Measurements from ENCODE around the gene DHDH. TPM values are rescaled to one million over a fixed set of nuclear protein-coding genes. Genes with fewer than 3 reads are reported as not detected.
A peak's percentile ranks its signal among the peaks of the same experiment; 100 is the strongest.

The DHDH gene
- total and polyA plus RNA-seq, 5 donors from 2014 or later: 0.68 to 2.4 (median 1.1) TPM; not detected in 1

DNA sequence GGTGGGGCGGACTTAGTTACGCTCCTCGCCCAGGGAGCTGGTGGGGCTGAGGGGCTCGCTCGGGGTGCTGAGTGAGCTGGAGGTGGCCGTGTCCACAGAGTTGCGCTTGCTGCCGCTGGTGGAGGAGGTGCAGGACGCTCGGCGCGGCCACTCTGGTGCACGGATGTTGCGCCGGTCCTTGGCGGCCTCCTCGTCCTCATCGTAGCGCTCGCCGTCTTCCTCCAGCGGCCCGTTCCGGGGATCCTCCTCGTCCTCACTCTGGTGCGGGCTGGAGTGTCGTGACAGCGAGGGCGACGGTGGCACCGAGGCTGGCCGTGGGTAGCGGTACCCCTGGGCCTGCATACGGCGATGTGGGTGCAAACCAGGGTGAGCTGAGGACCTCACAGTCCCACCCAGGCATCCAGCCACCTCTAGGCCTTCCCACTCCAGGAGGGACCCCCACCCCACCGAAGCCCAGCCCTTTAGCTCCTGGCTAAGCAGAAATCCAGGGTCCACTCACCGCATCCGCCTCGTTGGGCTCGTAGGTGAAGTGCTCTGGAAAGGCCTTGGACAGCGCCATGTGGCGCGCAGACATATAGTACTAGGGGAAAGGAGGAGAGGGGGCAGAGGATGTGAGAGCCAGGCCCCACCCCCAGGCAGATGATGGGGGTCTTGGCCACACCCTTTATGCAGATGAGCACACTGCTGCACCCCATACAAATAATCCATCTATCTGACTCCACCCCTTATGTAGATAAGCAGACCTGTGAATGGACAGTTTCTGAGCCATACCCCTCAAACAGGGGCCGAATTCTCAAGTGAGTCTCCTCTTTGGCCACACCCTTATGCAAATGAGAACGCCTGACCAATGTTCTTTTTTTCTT is 36.0 kb downstream of the DHDH start:
- Mint-ChIP-seq H3K36me3 (peaks cover 21% of the 10 kb centered on the region), H3K27me3 (peaks cover 7% of the 10 kb centered on the region), H3K4me1 (peaks cover 0 to 37% (median 17%) of the 10 kb centered on the region in 4 donors), H3K27ac (no peak overlapping the region), H3K9me3 (no peaks in the 10 kb centered on the region), H3K4me3 (peak overlapping the region in 2 of 4 donors; percentile 43 to 60)
- Histone ChIP-seq H3K9me3 (ENCODE audit: control insufficient read depth in 2 of 2, low read length in 2 of 2) (no peaks in the 10 kb centered on the region), H3K27me3 (ENCODE audit: control insufficient read depth, insufficient read depth, low read length) (no peaks in the 10 kb centered on the region), H3K4me1 (ENCODE audit: control insufficient read depth, insufficient read depth, low read length, poor library complexity, severe bottlenecking) (peaks cover 29% of the 10 kb centered on the region), H3K27ac (ENCODE audit: insufficient read depth, low read length, poor library complexity, severe bottlenecking) (no peak overlapping the region), H3K36me3 (ENCODE audit: control insufficient read depth, insufficient read depth, low read length) (peaks cover 45% of the 10 kb centered on the region), H3K4me3 (ENCODE audit: low read depth, low read length) (no peak overlapping the region)
- ATAC-seq (ENCODE audit: low read depth in 2 of 2) (no peak), DNase-seq (no peak)

DNA sequence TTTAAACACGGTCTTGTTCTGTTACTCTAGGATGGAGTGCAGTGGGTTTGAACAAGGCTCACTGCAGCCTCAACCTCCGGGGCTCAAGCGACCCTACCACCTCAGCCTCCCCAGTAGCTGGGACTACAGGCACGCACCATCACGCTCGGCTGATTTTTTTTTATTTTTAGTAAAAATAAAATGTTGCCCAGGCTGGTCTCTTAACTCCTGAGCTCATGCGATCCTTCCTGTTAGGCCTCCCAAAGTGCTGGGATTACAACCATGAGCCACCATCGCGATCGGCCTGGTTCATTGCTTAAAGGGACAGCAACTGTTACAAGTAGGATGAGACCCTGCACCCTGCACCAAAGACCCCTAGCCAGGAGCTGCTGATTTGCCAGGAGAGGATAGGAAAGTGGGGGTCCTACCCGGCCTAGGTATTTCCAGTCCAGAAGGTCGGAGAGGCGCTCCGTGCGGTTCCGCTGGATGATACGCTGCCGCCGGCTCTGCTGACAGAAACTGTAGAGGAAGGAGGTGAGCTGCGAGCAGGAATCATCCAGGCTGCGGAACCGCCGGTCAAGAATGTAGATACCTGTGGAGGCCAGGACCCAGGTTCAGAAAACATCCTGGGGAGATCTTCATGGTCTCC is 36.8 kb downstream of the DHDH start:
- Histone ChIP-seq H3K4me3 (ENCODE audit: low read depth, low read length) (no peak overlapping the region), H3K27ac (ENCODE audit: insufficient read depth, low read length, poor library complexity, severe bottlenecking) (no peak overlapping the region), H3K27me3 (ENCODE audit: control insufficient read depth, insufficient read depth, low read length) (no peaks in the 10 kb centered on the region), H3K9me3 (ENCODE audit: control insufficient read depth in 2 of 2, low read length in 2 of 2) (no peaks in the 10 kb centered on the region), H3K4me1 (ENCODE audit: control insufficient read depth, insufficient read depth, low read length, poor library complexity, severe bottlenecking) (peaks cover 22% of the 10 kb centered on the region), H3K36me3 (ENCODE audit: control insufficient read depth, insufficient read depth, low read length) (peaks cover 45% of the 10 kb centered on the region)
- no peak for ATAC-seq (ENCODE audit: low read depth in 2 of 2)
- no peaks in the 10 kb centered on the region for H3K9me3 Mint-ChIP-seq
- H3K36me3 Mint-ChIP-seq: peaks cover 21% of the 10 kb centered on the region
- peak overlapping the region in 2 of 4 donors; percentile 21 to 60 for H3K4me3 Mint-ChIP-seq
- no peak for DNase-seq
- H3K27me3 Mint-ChIP-seq: peaks cover 6% of the 10 kb centered on the region
- H3K4me1 Mint-ChIP-seq: peaks cover 0 to 30% (median 12%) of the 10 kb centered on the region in 4 donors
- H3K27ac Mint-ChIP-seq: no peak overlapping the region

DNA sequence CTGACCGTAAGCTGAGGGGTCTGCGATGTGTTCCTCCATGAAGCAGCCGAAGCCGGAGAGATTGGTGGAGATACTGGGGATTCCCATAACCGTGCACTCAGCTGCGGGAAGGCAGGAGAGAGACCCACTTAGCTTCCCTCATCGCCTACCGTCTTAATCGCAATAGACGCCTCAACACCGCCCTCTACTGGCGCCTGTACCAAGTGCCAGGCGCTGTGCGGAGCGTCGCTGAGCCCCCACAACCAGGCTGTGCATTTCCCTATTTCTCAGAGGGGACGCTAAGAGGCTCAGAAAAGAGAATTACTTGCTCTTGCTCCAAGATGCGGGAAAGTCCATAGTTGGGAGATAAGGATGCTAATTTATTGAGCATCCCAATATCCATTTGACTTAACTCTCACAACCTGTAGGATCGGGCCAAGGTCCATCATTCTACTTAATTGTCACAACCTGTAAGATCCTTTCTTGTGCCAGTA is 37.5 kb downstream of the DHDH start:
- no peak overlapping the region for H3K27ac ChIP-seq (ENCODE audit: insufficient read depth, low read length, poor library complexity, severe bottlenecking)

DNA sequence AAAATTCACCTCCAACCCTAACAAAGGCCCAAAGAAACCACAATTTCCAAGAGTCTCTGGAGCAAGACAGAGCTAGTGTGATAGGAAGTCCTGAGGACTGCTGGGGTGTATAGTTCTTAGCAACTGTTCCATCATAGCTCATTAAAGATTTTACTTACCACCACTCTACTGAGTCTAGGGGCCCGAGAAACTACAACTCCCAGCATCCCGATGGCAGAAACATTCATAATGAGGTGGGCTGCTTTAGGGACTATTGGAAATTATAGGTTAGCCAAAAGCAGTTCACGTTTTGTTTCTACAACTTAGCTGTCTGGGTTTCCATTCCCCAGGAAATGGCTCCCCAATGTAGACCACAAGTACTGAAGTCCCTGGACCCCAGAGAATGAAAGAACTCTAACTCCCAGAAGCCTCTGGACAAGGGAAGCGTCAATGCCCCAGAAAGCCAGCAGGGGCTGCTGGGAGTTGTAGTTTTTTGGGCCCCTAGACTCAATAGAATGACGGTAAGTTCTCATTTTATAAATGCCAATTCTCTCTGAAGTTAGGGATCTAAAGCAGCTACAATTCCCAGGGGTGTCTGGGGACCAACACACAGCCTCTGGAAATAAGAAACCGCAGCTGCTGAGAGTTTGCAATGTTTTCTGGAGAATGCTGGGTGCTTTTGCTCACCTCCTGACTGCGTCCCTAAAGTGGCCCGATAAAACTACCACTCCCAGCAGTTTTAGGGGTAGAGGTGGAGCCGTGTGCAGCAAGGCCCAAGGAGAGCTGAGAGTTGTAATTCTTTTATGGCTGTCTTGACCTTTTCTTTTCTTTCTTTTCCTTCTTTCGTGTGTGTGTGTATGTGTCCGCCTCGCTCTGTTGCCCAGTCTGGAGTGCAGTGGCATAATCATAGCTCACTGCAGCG is 42.7 kb downstream of the DHDH start:
- H3K36me3 ChIP-seq (ENCODE audit: control insufficient read depth, insufficient read depth, low read length): peaks cover 20% of the 10 kb centered on the region
- H3K27ac ChIP-seq (ENCODE audit: insufficient read depth, low read length, poor library complexity, severe bottlenecking): no peak overlapping the region
- no peak overlapping the region for H3K4me3 ChIP-seq (ENCODE audit: low read depth, low read length)
- no peaks in the 10 kb centered on the region for H3K9me3 ChIP-seq (ENCODE audit: control insufficient read depth in 2 of 2, low read length in 2 of 2)
- Mint-ChIP-seq H3K9me3 (no peaks in the 10 kb centered on the region), H3K4me1 (peaks cover 0 to 6% (median 1%) of the 10 kb centered on the region in 4 donors), H3K27me3 (no peaks in the 10 kb centered on the region), H3K36me3 (peaks cover 19% of the 10 kb centered on the region), H3K27ac (no peak overlapping the region), H3K4me3 (no peak overlapping the region)
- ATAC-seq (ENCODE audit: low read depth in 2 of 2) (peak; percentile 50 to 51), DNase-seq (peak in 2 of 3 donors; percentile 58 to 62)
- H3K4me1 ChIP-seq (ENCODE audit: control insufficient read depth, insufficient read depth, low read length, poor library complexity, severe bottlenecking): no peaks in the 10 kb centered on the region
- no peaks in the 10 kb centered on the region for H3K27me3 ChIP-seq (ENCODE audit: control insufficient read depth, insufficient read depth, low read length)

More for the DNA sequence above, 37.5 kb downstream of the DHDH start:
- no peaks in the 10 kb centered on the region for H3K27me3 Mint-ChIP-seq
- H3K9me3 Mint-ChIP-seq: no peaks in the 10 kb centered on the region
- ATAC-seq (ENCODE audit: low read depth in 2 of 2): peak; percentile 75 to 80
- H3K4me1 Mint-ChIP-seq: peaks cover 0 to 23% (median 9%) of the 10 kb centered on the region in 4 donors
- H3K27ac Mint-ChIP-seq: peak overlapping the region in 2 of 3 donors; percentile 31 to 32
- Histone ChIP-seq H3K4me3 (ENCODE audit: low read depth, low read length) (no peak overlapping the region), H3K27me3 (ENCODE audit: control insufficient read depth, insufficient read depth, low read length) (no peaks in the 10 kb centered on the region), H3K36me3 (ENCODE audit: control insufficient read depth, insufficient read depth, low read length) (peaks cover 45% of the 10 kb centered on the region), H3K9me3 (ENCODE audit: control insufficient read depth in 2 of 2, low read length in 2 of 2) (no peaks in the 10 kb centered on the region), H3K4me1 (ENCODE audit: control insufficient read depth, insufficient read depth, low read length, poor library complexity, severe bottlenecking) (peaks cover 15% of the 10 kb centered on the region)
- DNase-seq: peak; percentile 65 to 82 (median 70)
- H3K36me3 Mint-ChIP-seq: peaks cover 19% of the 10 kb centered on the region
- H3K4me3 Mint-ChIP-seq: peak overlapping the region in 2 of 4 donors; percentile 20 to 83

DNA sequence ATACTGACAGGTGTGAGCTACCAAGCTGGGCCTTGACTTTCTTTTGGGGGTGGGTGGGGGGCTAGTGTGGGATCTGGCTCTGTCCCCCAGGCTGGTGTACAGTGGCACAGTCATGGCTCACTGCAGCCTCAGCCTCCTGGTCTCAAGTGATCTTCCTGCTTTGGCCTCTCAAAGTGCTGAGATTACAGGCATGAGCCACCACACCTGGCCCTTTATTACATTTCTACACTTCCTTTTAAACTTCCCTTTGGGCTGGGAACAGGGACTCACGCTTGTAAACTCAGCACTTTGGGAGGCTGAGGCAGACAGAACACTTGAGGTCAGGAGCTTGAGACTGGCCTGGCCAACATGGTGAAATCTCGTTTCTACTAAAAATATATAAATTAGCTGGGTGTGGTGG is 43.6 kb downstream of the DHDH start:
- H3K4me3 Mint-ChIP-seq: no peak overlapping the region
- no peak overlapping the region for H3K27ac ChIP-seq (ENCODE audit: insufficient read depth, low read length, poor library complexity, severe bottlenecking)
- no peaks in the 10 kb centered on the region for H3K4me1 ChIP-seq (ENCODE audit: control insufficient read depth, insufficient read depth, low read length, poor library complexity, severe bottlenecking)
- no peak overlapping the region for H3K4me3 ChIP-seq (ENCODE audit: low read depth, low read length)
- H3K27me3 Mint-ChIP-seq: no peaks in the 10 kb centered on the region
- H3K9me3 ChIP-seq (ENCODE audit: control insufficient read depth in 2 of 2, low read length in 2 of 2): no peaks in the 10 kb centered on the region
- peaks cover 26% of the 10 kb centered on the region for H3K36me3 Mint-ChIP-seq
- H3K36me3 ChIP-seq (ENCODE audit: control insufficient read depth, insufficient read depth, low read length): peaks cover 20% of the 10 kb centered on the region
- no peaks in the 10 kb centered on the region for H3K9me3 Mint-ChIP-seq
- H3K4me1 Mint-ChIP-seq: peaks cover 0 to 6% (median 1%) of the 10 kb centered on the region in 4 donors
- no peak overlapping the region for H3K27ac Mint-ChIP-seq
- H3K27me3 ChIP-seq (ENCODE audit: control insufficient read depth, insufficient read depth, low read length): no peaks in the 10 kb centered on the region
- DNase-seq (no peak), ATAC-seq (ENCODE audit: low read depth in 2 of 2) (no peak)

DNA sequence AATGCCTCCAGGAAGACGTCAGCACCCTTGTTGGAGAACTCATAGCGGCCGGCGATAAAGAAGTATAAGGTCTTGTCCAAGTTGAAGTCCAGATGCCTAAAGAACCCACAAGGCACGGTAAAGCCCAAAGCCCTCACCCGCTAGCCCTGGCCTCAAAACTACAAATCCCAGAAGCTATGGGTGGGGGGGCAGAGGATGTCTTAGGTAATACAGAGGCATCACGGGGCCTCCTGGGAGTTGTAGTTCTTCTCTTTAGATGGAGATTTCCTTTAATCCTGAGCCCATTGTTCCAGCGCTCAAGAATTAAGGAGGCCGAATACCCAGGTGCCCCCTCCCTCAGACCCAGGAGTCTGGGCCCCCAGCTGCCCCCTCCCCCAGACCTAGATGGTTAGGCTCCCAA is 48.8 kb downstream of the DHDH start:
- Histone ChIP-seq H3K36me3 (ENCODE audit: control insufficient read depth, insufficient read depth, low read length) (peaks cover 13% of the 10 kb centered on the region), H3K4me1 (ENCODE audit: control insufficient read depth, insufficient read depth, low read length, poor library complexity, severe bottlenecking) (no peaks in the 10 kb centered on the region), H3K27ac (ENCODE audit: insufficient read depth, low read length, poor library complexity, severe bottlenecking) (no peak overlapping the region), H3K27me3 (ENCODE audit: control insufficient read depth, insufficient read depth, low read length) (no peaks in the 10 kb centered on the region), H3K4me3 (ENCODE audit: low read depth, low read length) (no peak overlapping the region), H3K9me3 (ENCODE audit: control insufficient read depth in 2 of 2, low read length in 2 of 2) (no peaks in the 10 kb centered on the region)
- peaks cover 0 to under 1% (median 0%) of the 10 kb centered on the region in 4 donors for H3K4me1 Mint-ChIP-seq
- no peak overlapping the region for H3K27ac Mint-ChIP-seq
- DNase-seq (no peak), ATAC-seq (ENCODE audit: low read depth in 2 of 2) (no peak)
- H3K27me3 Mint-ChIP-seq: no peaks in the 10 kb centered on the region
- H3K9me3 Mint-ChIP-seq: no peaks in the 10 kb centered on the region
- peaks cover 25% of the 10 kb centered on the region for H3K36me3 Mint-ChIP-seq
- peak overlapping the region in 1 of 4 donors; percentile 47 for H3K4me3 Mint-ChIP-seq

DNA sequence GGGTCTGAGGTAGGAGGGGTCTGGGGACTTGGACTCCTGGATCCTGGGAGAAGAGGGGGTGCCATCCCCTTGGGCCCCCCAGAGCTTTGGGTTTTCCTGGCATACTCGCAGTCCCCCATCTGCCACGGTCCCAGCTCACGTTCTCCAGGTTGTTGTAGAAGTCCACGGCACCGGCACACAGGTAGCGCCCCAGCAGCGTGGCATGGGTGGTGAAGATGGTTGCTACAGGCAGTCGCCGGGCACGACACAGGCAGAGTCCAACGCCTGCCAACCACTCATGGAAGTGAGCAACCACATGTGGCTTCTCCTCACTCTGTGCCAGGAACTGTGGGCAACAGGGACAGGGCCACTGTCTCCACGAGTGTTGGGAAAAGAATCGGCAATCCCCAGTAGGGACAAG is 52.2 kb downstream of the DHDH start:
- peaks cover 34% of the 10 kb centered on the region for H3K36me3 Mint-ChIP-seq
- Histone ChIP-seq H3K27me3 (ENCODE audit: control insufficient read depth, insufficient read depth, low read length) (no peaks in the 10 kb centered on the region), H3K36me3 (ENCODE audit: control insufficient read depth, insufficient read depth, low read length) (peaks cover 12% of the 10 kb centered on the region), H3K4me1 (ENCODE audit: control insufficient read depth, insufficient read depth, low read length, poor library complexity, severe bottlenecking) (no peaks in the 10 kb centered on the region), H3K9me3 (ENCODE audit: control insufficient read depth in 2 of 2, low read length in 2 of 2) (no peaks in the 10 kb centered on the region), H3K27ac (ENCODE audit: insufficient read depth, low read length, poor library complexity, severe bottlenecking) (no peak overlapping the region), H3K4me3 (ENCODE audit: low read depth, low read length) (no peak overlapping the region)
- ATAC-seq (ENCODE audit: low read depth in 2 of 2) (no peak), DNase-seq (no peak)
- H3K27ac Mint-ChIP-seq: no peak overlapping the region
- H3K4me3 Mint-ChIP-seq: no peak overlapping the region
- no peaks in the 10 kb centered on the region for H3K27me3 Mint-ChIP-seq
- H3K4me1 Mint-ChIP-seq: peaks cover 0 to 14% (median 5%) of the 10 kb centered on the region in 4 donors
- H3K9me3 Mint-ChIP-seq: no peaks in the 10 kb centered on the region

All from CD4-positive, CD25-positive, alpha-beta regulatory T cell (primary cell).